HUDEP-2 (cell line): ENCODE results near the gene WNT3.

Source experiments
- DNase-seq, 76 experiments: peaks; one replicate each; lab custom pipeline; 2025; ENCODE audit not compliant: unreplicated experiment in 76 of 76; lab: John Stamatoyannopoulos, UW

Gene WNT3

GRCh38 chr17:46789610-46790009, 28.9 kb downstream of the WNT3 start:
- DNase-seq, result no peak

- no peak for DNase-seq
Observed at GRCh38 chr17:46788796-46789195, 29.7 kb downstream of the WNT3 start.

DNA sequence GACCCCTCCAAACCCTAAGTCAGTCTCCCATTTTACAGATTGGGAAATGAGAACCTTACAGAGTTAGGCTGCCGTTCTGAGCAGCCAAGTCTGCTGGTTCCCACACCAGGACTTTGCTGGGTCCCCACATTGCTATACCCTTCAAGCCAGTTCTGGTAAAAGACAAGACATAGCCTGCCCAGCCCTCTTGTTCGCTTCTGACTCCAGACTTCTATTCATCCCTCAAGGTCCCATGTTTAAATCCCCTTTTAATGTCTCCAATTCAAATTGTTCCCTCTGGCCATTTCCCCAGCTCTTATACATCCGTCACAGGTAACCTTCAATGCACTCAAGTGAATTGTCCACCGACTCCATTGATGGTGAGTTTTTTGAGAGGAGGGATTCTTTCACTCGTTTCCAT, 30.2 kb downstream of the WNT3 start:
- DNase-seq, result no peak

DNA sequence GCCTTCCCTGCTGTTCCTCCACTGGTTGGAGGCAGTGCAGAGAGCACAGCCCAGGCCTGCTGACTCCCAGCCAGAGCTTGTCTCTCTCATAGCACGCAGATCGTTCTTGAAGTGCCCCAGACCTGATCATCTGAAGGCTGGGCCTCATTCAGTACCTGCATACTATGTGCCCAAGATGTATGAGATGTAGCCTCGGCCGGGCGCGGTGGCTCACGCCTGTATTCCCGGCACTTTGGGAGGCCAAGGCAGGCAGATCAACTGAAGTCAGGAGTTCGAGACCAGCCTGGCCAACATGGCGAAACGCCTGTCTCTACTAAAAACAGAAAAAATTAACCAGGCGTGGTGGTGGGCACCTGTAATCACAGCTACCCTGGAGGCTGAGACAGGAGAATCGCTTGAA, 31.0 kb downstream of the WNT3 start:
- DNase-seq, result no peak

GRCh38 chr17:46785696-46786095, 32.8 kb downstream of the WNT3 start:
- DNase-seq, result no peak

DNA sequence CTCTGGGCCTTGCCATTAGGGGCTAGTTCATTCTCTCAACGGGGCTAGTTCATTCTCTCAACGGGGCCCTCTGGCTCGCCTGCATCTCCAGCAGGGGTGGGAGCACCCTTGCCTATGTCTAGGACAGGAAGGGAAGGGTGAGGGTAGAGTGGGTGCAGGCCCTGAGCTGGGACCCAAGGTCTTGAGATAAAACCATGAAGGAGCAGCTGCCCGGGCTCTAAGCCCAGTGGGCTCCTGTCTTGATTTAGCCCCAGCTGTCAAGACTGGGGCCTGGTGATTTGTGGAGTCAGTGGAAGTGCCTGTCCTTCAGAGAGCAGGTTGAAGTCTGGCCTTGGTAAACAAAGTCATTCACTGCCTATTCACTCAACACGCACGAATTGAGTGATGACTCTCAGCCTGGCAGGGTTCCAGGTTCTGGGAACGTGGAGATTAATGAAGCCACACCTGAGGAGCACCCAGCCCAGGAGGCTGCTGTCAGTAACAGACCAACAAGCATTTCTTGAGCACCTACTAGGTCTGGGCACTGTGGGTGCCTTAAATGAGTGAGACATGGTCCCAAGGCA, 35.4 kb downstream of the WNT3 start:
- no peak for DNase-seq

DNA sequence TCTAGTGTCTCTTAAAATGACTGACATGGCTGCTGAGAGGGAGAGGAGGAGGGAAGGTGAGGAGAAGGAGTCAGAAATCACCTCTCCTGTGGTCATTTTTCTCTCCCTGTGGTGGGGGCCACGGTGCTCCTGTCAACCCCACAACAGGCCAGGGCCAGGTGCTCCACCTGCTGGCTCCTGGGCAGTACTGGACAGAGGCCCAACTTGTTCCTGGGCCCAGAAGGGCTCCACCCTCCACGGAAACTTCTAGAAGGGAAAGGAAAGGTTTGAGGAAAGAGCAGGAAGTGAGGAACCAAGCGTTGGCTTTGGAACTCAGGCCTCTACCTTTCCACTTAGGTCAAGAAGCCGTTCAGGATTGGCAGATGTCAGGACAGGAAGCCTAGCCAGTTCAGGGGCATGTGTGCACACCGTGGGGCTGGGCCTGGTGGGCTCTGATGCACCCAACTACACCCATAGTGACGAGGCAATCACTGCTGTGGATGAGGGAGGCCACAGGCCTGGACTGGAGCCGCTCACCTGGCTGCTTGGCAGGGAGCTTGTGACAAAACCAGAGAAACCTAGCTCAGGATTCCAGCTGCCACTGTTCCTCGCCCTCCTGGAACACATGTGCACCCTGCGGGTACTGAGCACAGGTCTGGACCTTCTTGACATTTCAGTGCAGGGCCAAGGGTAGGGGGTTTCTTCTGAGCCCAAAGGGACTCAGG, 36.1 kb downstream of the WNT3 start:
- peak in 19 of 76 experiments; percentile 6 to 46 (median 17) for DNase-seq

GRCh38 chr17:46780003-46780373, 38.5 kb downstream of the WNT3 start:
- DNase-seq, result no peak

DNA sequence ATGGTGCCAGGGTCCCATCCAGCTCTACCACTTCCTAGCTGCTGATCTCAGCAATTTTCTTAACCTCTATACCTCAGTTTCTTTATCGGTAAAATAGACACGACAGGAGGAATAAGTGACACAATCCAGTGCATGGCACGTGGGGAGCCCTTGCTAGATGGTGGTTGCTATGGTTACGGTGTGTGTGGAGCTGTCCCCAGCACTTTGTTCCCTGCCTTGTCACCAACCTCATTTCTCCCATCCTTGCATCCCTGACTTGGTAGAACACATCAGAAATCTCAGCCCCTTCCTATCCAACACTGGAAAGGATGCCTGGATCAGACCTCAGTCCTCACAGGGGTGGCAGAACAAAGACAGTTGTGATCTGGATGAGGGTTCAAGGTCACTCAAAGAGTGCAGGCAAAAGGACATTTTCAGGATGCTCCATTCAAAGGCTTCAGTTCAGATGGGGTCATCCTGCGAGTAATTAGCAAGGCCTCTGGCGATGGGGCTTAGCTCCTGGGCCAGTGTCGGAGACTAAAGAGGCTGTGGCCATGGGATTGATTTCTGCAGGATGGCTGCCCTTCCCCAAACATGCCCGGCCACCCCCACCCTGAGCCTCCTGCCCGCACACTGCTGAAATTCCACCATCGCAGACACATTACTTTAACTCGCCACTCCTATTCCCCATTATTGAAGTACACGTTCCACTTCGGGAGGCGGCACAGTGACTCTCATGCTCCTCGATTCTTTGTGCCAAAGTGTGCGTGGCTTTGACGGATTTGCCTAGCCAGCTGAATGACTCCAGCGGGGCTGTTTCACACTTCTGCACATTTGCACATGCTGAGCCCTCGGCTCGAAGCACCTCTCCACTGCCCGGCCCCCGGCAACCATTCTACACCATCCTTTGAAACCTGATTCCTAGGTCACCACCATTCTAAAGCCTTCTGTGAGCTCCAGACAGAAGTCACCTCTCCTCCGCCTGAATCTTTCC, 40.3 kb downstream of the WNT3 start:
- peak in 6 of 76 experiments; percentile 12 to 19 (median 15) for DNase-seq

- no peak for DNase-seq
Observed at GRCh38 chr17:46776298-46777005, 42.0 kb downstream of the WNT3 start.

- DNase-seq, result no peak
Observed at GRCh38 chr17:46774108-46774737, 44.3 kb downstream of the WNT3 start.

- no peak for DNase-seq
Observed at GRCh38 chr17:46773676-46774075, 44.8 kb downstream of the WNT3 start.

DNA sequence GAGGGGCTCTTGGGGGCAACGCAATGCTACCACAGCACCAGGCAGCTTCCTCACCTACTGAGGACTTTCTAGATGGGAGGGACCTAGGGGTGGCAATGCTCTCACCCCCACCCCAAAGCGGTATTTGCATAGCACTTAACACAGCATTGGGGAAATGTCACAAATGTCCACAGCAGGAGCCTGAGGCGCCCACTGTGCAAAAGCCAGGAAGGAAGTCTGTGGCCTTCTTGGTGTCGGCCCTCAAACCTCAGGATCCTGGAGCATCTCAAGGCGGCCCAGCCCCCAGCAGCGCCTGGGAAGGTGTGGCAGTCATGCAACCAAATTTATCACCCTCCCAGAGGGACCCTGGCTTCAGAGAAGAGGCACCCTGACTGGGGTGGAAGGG, 45.3 kb downstream of the WNT3 start:
- no peak for DNase-seq

DNA sequence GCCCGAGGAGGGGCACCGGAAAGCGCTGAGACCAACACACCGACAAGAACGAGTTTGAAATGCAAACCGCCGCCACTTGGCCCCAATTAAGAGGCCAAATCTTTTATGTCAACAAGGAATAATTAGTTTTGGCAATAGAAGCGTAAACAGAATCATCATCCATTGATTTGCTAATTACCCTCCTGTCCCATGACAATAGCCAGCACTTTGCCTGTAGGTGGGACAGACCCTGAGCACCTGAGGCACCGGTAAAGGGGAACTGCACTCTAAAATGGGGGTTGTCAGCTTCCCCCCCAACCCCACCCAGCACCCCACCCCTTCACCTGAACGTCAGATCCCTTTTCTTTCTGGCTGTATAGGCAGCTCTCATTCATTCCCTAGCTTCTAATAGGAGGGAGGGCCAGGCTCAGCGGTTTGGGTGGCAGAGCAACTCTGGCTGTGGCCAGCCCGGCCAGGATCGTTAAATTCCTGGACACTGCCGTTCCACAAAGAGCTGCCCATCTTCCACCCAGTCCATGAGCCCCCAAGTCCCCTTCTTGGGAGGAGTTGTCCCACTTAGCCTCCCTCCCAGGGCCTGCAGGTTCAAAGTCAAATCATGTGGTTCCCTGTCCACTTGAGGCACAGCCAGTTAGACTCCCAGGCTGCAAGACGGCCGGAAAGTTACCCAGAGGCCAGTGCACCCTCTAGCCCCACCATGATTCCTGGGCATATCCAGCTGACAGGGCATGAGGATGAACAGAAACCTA, 45.8 kb downstream of the WNT3 start:
- DNase-seq, result no peak

DNA sequence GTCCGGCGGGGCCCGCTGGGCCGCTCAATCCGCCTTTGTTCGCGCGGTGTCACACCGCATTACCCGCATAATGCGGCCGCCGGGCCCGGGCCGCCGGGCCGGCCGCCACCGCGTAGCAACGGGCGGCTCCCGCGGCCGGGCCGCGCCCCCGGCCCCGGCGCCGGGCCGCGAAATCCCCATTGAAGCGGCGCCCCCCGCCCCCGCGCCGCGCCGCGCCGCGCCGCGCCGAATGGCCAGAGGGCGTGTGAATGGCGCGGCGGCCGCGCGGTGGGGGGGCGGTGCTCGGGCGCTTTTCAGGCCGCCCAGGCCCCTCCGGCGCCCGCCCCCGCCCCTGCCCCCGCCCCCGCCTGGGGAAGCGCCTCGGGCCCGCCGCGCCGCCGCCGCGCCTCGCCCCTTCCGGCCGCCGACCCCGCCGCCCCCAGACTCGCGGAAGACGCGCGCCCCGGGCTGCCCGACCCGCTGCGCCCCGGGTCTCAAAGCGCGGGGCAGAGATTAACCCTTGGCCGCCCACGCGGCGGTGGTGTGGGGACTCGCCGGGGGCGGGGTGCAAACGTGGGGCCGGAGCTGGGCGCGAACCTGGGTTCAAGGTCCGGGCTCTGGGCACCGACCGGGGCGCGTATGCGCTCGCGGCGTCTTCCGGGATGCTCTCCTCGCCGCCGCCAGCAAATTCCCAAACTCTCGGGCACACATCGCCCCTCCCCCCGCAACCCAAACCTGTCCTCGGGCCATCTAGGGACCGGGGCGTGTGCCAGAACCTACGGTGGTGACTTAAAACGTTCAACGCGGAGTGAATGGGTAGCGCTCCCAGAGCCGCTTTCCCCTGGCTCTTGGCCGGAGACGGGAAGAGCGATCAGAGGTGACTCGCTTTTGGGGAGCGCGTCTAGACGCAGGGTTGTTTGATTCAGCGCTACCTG, 46.7 kb downstream of the WNT3 start:
- DNase-seq, result peak in 13 of 76 experiments; percentile 8 to 50 (median 23)

DNA sequence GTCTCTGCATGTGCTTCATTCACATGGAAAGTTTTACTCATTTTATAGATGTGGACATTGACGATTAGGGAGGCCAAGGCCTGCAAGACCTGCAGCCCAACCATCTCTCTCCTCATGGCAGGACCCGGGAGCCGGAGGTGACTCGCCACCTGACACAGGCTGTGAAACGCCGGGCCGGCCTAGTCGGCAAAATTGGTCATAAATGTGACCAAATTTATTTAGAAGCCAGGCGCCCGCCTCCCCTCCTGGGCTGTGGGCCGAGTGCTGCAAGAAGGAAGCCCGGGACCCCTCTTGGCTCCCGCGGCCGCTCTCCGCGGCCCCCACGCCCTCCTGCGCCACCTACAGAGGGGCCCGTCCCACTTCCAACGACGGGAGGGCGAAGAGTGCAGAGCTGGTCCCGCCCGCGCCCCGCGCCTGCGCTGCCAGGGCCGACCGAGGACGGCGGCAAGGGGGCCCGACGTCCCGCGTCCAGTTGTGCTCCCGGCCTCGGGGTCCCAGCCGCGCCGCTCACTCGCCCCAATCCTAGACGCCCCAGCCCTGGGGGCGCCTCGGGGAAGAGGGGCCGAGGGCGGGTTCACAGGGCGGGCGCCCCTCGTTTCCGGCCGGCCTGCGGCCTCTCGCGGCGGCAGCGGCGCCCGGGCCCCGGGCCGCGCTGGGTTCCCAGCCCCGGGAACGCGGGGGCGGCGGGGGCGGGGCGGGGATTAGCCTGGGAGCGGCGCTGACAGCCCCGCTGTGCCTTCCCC, 47.5 kb downstream of the WNT3 start:
- peak in 34 of 76 experiments; percentile 7 to 74 (median 35) for DNase-seq

GRCh38 chr17:46770439-46770817, 48.1 kb downstream of the WNT3 start:
- no peak for DNase-seq
